Vagina (tissue), 2 donors: ENCODE measurements around the gene ZGPAT.

Source experiments
- POLR2A ChIP-seq, 2 donors: fragments of 450-650 bp; IDR thresholded peaks; one replicate each; pipeline ENCODE4 v1.6.1; 2017; ENCODE audit warnings: antibody characterized with exemption in 2 of 2, mild to moderate bottlenecking in 2 of 2, moderate library complexity in 2 of 2
- POLR2AphosphoS5 ChIP-seq, 2 donors: sonication (generic); formaldehyde crosslinking; IDR thresholded peaks; one replicate each; pipeline ENCODE4 v1.9.0; 2017; ENCODE audit warnings: antibody characterized with exemption in 2 of 2, mild to moderate bottlenecking in 2 of 2, low read depth in 1 of 2; ENCODE audit not compliant: insufficient read depth in 1 of 2
- TF ChIP-seq, protein P1 (sequence below), 3 experiments: fragments of 450-650 bp in 2 of 3; fragments of 200-600 bp in 1 of 3; sonication (generic) in 1 of 3; IDR thresholded peaks; one replicate each; pipeline ENCODE4 v1.5.1; 2017 to 2019; ENCODE audit warnings: antibody characterized with exemption in 3 of 3, mild to moderate bottlenecking in 2 of 3, moderate library complexity in 2 of 3

DNA sequence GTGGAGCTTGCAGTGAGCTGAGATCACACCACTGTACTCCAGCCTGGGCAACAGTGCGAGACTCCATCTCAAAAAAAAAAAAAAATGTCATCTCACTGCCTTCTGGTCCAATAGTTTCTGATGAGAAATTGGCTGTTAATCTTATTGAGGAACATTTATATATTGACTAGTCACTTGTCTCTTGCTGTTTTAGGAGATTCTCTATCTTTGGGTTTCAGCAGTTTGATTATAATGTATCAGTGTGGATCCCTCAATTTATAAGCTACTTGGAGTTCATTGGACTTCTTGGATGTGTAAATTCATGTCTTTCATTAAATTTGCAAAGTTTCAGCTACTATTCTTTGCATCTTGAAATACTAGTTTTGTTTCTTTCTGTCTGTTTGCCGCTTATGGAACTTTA, 11.2 kb downstream of the ZGPAT start:
- TF ChIP-seq, protein P1, sequence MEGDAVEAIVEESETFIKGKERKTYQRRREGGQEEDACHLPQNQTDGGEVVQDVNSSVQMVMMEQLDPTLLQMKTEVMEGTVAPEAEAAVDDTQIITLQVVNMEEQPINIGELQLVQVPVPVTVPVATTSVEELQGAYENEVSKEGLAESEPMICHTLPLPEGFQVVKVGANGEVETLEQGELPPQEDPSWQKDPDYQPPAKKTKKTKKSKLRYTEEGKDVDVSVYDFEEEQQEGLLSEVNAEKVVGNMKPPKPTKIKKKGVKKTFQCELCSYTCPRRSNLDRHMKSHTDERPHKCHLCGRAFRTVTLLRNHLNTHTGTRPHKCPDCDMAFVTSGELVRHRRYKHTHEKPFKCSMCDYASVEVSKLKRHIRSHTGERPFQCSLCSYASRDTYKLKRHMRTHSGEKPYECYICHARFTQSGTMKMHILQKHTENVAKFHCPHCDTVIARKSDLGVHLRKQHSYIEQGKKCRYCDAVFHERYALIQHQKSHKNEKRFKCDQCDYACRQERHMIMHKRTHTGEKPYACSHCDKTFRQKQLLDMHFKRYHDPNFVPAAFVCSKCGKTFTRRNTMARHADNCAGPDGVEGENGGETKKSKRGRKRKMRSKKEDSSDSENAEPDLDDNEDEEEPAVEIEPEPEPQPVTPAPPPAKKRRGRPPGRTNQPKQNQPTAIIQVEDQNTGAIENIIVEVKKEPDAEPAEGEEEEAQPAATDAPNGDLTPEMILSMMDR (IDR thresholded peaks at IDR 0.05), result no peak
- TF ChIP-seq POLR2A (IDR thresholded peaks at IDR 0.05), result no peak
- no peak for TF ChIP-seq POLR2AphosphoS5 (IDR thresholded peaks at IDR 0.05; ENCODE audit: insufficient read depth in 1 of 2, low read depth in 1 of 2)
